Panc1 (cell line): ENCODE data around the gene PROK2. TPM values are rescaled to one million over a fixed set of nuclear protein-coding genes. Genes with fewer than 3 reads are reported as not detected.

Experiments
- ATAC-seq: fragments of 200-7000 bp; cut with Tn5 transposase; 2 replicates; pipeline ENCODE4 v1.9.1; 2020; ENCODE audit warnings: mild to moderate bottlenecking, moderate library complexity
- BruUV-seq: library from RNA; stranded (reverse); fragments of 400-500 nt; replicated peaks from 2 replicates; lab custom pipeline; 2021; lab: Mats Ljungman, UMichigan
- CTCF ChIA-PET: fragments of 300-600 bp; sonication (Branson Sonifier 250); formaldehyde crosslinking; loops from one replicate; lab custom pipeline; 2022; ENCODE audit warnings: antibody characterized with exemption; lab: Charles Lee
- POLR2A ChIA-PET: fragments of 300-600 bp; sonication (Branson Sonifier 250); formaldehyde crosslinking; loops from one replicate; lab custom pipeline; 2022; ENCODE audit warnings: antibody characterized with exemption; lab: Charles Lee
- DNase-seq: peaks from one replicate; pipeline ENCODE4 v3.0.0-alpha.2; 2010; ENCODE audit warnings: low read depth, low spot score
- H3K27ac ChIP-seq: 2 replicates; pipeline ENCODE4 v1.5.1; 2011; ENCODE audit warnings: mild to moderate bottlenecking, low read length, inconsistent platforms
- H3K27me3 ChIP-seq: fragments of 200-500 bp; sonication (Bioruptor generic); 2 replicates; pipeline ENCODE4 v1.6.0; 2014; ENCODE audit warnings: low read length, inconsistent platforms; ENCODE audit not compliant: control insufficient read depth, insufficient read depth
- H3K36me3 ChIP-seq: fragments of 200-500 bp; sonication (Bioruptor generic); 2 replicates; pipeline ENCODE4 v1.5.1; 2014; ENCODE audit warnings: inconsistent platforms, mild to moderate bottlenecking, low read length, moderate library complexity; ENCODE audit not compliant: control insufficient read depth, insufficient read depth
- H3K4me1 ChIP-seq: 2 replicates; pipeline ENCODE4 v1.5.1; 2011; ENCODE audit warnings: inconsistent platforms, mild to moderate bottlenecking, low read length, moderate library complexity; ENCODE audit not compliant: control insufficient read depth, insufficient read depth
- H3K4me3 ChIP-seq, 2 experiments: 2 replicates each; pipeline ENCODE4 v1.5.1; 2011 to 2012; ENCODE audit warnings: low read depth in 2 of 2, low read length in 2 of 2, mild to moderate bottlenecking in 2 of 2, inconsistent platforms in 1 of 2, moderate library complexity in 1 of 2
- H3K9me3 ChIP-seq: fragments of 200-500 bp; sonication (Bioruptor generic); 2 replicates; pipeline ENCODE4 v1.5.1; 2014; ENCODE audit warnings: low read depth, mild to moderate bottlenecking, inconsistent platforms, low read length, moderate library complexity; ENCODE audit not compliant: control insufficient read depth, insufficient read depth
- POLR2AphosphoS5 ChIP-seq: IDR thresholded peaks from 2 replicates; pipeline ENCODE4 v1.6.1; 2012; ENCODE audit warnings: mild to moderate bottlenecking, low read depth, low read length, moderate library complexity
- SIN3A ChIP-seq: IDR thresholded peaks from 2 replicates; pipeline ENCODE4 v1.6.1; 2012; ENCODE audit warnings: low read depth, mild to moderate bottlenecking, low read length, moderate library complexity, borderline replicate concordance; ENCODE audit not compliant: insufficient read depth
- TCF7L2 ChIP-seq: IDR thresholded peaks from 2 replicates; pipeline ENCODE4 v1.6.1; 2011; ENCODE audit warnings: mild to moderate bottlenecking, low read depth, low read length, inconsistent platforms
- in situ Hi-C: cut with HindIII; loops from 2 replicates; pipeline ENCODE4 v1.10.0; 2016; ENCODE audit warnings: low sequenced_read_pairs, low pct_unique_long_range_greater_than_20kb
- intact Hi-C: fragments of 100-400 bp; cut with micrococcal nuclease; formaldehyde crosslinking; loops from one replicate; pipeline ENCODE4 v1.10.0; 2022; ENCODE audit not compliant: unreplicated experiment
- total RNA-seq: library from RNA; stranded (reverse); gene quantifications from one replicate; pipeline ENCODE4 v1.2.1, GENCODE V29; 2021; ENCODE audit not compliant: unreplicated experiment
- TF ChIP-seq, protein P1 (sequence below): fragments of 450-650 bp; IDR thresholded peaks from 2 replicates; pipeline ENCODE4 v1.5.1; 2017; ENCODE audit warnings: mild to moderate bottlenecking
- TF ChIP-seq, protein P2 (sequence below), 2 experiments: IDR thresholded peaks; 2 replicates each; pipeline ENCODE4 v1.6.1; 2011 to 2012; ENCODE audit warnings: low read depth in 2 of 2, control low read depth in 1 of 2, low read length in 1 of 2, mild to moderate bottlenecking in 1 of 2, moderate library complexity in 1 of 2; ENCODE audit not compliant: insufficient read depth in 1 of 2

The PROK2 gene
- total RNA-seq, 1 experiment from 2014 or later: not detected

DNA sequence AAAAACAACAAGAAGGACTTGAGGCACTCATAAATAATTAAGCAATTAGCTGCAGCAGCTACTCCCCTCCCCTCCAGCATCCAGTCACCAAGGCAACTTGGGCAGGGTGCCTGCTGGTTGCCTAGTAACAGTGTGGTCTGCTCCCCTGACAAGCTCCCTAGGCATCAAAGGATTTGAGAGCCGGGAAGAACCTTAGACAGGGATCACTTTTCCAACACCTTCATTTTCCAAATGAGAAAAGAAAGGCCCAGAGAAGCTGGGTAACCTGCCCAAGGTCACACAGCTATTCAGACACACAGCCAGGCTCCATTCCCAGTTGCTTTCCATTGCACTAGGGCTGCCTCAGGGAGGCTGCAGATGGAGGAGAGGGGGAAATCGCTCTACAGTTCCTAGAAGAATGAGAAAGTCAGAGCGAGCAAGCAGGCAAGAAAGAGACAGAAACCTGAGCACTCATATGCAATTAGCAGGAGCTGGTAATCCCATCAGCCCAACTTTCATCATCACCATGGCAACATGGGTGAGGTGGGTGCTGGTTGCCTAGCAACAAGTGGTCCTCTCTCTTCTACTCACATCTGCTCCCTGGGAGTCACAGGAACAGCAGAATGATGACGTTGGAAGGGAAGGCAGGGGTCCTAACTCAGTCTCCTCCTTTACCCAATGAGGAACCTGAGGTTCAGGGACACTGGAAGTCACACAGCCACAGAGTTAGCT is 56.2 kb downstream of the PROK2 start:
- no TSS peak for BruUV-seq
- no peak for ATAC-seq
- Histone ChIP-seq H3K27ac (no peak overlapping the region), H3K36me3 (no peaks in the 10 kb centered on the region), H3K4me1 (no peaks in the 10 kb centered on the region), H3K4me3 (no peak overlapping the region), H3K27me3 (peaks cover 6% of the 10 kb centered on the region), H3K9me3 (no peaks in the 10 kb centered on the region)
- intact Hi-C loops: no loop called here
- no peak for DNase-seq
- in situ Hi-C loops: no loop called here
- ChIA-PET CTCF (interaction anchor here (0.6 kb wide), 1 partner anchor 1628 kb away, joined by 3 read pairs; no protein-coding TSS in a partner anchor), POLR2A (interaction anchor here (0.6 kb wide), 1 partner anchor 47 kb away, joined by 11 read pairs; no protein-coding TSS in a partner anchor)
- TF ChIP-seq, protein P1, sequence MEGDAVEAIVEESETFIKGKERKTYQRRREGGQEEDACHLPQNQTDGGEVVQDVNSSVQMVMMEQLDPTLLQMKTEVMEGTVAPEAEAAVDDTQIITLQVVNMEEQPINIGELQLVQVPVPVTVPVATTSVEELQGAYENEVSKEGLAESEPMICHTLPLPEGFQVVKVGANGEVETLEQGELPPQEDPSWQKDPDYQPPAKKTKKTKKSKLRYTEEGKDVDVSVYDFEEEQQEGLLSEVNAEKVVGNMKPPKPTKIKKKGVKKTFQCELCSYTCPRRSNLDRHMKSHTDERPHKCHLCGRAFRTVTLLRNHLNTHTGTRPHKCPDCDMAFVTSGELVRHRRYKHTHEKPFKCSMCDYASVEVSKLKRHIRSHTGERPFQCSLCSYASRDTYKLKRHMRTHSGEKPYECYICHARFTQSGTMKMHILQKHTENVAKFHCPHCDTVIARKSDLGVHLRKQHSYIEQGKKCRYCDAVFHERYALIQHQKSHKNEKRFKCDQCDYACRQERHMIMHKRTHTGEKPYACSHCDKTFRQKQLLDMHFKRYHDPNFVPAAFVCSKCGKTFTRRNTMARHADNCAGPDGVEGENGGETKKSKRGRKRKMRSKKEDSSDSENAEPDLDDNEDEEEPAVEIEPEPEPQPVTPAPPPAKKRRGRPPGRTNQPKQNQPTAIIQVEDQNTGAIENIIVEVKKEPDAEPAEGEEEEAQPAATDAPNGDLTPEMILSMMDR: no peak
- TF ChIP-seq TCF7L2 (no peak), SIN3A (no peak)

DNA sequence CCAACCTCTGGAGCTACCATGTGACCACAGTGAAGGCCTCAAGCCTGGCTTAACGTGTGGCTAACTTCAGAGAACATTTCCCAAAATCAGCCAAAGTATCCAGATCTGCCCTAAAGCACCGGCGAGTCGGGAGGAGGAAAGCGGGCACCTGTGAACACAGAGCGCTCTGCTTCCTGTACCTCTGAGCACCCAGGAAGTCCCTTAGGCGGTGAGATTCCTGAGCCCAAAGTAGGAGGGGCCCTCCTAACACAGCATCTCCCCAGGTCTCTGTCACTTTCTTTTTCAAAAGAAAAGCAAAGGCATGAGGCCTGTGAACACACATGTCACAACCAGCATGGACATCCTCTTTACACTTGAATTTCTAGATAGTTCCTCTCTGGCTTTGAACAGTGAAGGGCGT is 58.8 kb downstream of the PROK2 start:
- H3K4me3 ChIP-seq: no peak overlapping the region
- TF ChIP-seq, protein P1: no peak
- TF ChIP-seq TCF7L2: no peak
- TF ChIP-seq, protein P2, sequence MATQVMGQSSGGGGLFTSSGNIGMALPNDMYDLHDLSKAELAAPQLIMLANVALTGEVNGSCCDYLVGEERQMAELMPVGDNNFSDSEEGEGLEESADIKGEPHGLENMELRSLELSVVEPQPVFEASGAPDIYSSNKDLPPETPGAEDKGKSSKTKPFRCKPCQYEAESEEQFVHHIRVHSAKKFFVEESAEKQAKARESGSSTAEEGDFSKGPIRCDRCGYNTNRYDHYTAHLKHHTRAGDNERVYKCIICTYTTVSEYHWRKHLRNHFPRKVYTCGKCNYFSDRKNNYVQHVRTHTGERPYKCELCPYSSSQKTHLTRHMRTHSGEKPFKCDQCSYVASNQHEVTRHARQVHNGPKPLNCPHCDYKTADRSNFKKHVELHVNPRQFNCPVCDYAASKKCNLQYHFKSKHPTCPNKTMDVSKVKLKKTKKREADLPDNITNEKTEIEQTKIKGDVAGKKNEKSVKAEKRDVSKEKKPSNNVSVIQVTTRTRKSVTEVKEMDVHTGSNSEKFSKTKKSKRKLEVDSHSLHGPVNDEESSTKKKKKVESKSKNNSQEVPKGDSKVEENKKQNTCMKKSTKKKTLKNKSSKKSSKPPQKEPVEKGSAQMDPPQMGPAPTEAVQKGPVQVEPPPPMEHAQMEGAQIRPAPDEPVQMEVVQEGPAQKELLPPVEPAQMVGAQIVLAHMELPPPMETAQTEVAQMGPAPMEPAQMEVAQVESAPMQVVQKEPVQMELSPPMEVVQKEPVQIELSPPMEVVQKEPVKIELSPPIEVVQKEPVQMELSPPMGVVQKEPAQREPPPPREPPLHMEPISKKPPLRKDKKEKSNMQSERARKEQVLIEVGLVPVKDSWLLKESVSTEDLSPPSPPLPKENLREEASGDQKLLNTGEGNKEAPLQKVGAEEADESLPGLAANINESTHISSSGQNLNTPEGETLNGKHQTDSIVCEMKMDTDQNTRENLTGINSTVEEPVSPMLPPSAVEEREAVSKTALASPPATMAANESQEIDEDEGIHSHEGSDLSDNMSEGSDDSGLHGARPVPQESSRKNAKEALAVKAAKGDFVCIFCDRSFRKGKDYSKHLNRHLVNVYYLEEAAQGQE (IDR thresholded peaks at IDR 0.05; ENCODE audit: insufficient read depth in 1 of 2, low read depth in 2 of 2, low read length in 1 of 2): no peak
- no peak for TF ChIP-seq POLR2AphosphoS5
- TF ChIP-seq SIN3A: no peak
- no peak for DNase-seq
- H3K36me3 ChIP-seq: no peaks in the 10 kb centered on the region
- in situ Hi-C loops (no loop called here), intact Hi-C loops (no loop called here)
- BruUV-seq: no TSS peak
- H3K27me3 ChIP-seq: peaks cover 18% of the 10 kb centered on the region
- CTCF ChIA-PET: no interaction called here
- H3K27ac ChIP-seq: no peak overlapping the region
- no peaks in the 10 kb centered on the region for H3K4me1 ChIP-seq
- POLR2A ChIA-PET: no interaction called here
- no peak for ATAC-seq
- H3K9me3 ChIP-seq: no peaks in the 10 kb centered on the region
